ENCODE data around the gene CHDH. TPM values are rescaled to one million over a fixed set of nuclear protein-coding genes. Genes with fewer than 3 reads are reported as not detected.

The CHDH gene
- total and polyA plus RNA-seq, 2 experiments from 2014 or later: 2.3 to 6.6 TPM

- no peak for TF ChIP-seq EZH2 (IDR thresholded peaks at IDR 0.05; ENCODE audit: low read depth, unreplicated experiment)
- TF ChIP-seq REST (IDR thresholded peaks at IDR 0.05; ENCODE audit: unreplicated experiment): no peak
- no peak for TF ChIP-seq EZH2phosphoT487 (IDR thresholded peaks at IDR 0.05; ENCODE audit: unreplicated experiment)
- TF ChIP-seq JUNB (IDR thresholded peaks at IDR 0.05; ENCODE audit: unreplicated experiment): no peak
- TF ChIP-seq NANOG (IDR thresholded peaks at IDR 0.05; ENCODE audit: borderline replicate concordance): no peak
- no peak for TF ChIP-seq ZNF331 (CRISPR knock-in tag; IDR thresholded peaks at IDR 0.05; ENCODE audit: low read depth)
- no peak for TF ChIP-seq ZNF114 (CRISPR knock-in tag; IDR thresholded peaks at IDR 0.05)
Observed at GRCh38 chr3:53850895-53851294, 4.7 kb upstream of the CHDH start (continued).

GRCh38 chr3:53849916-53850315 is 3.7 kb upstream of the CHDH start:
- Histone ChIP-seq H3K4me2 (no peak overlapping the region), H3K27ac (ENCODE audit: low read depth) (no peak overlapping the region), H3K27me3 (ENCODE audit: insufficient read depth) (peaks cover 20% of the 10 kb centered on the region), H3K4me1 (ENCODE audit: insufficient read depth) (peaks cover 6% of the 10 kb centered on the region; the same call in 1 of the 2 replicates), H3K4me3 (no peak overlapping the region), H3K9me2 (ENCODE audit: insufficient read depth) (no peaks in the 10 kb centered on the region), H4K20me1 (replicated peaks; ENCODE audit: insufficient read depth) (no peaks in the 10 kb centered on the region; the same call in 1 of the 2 replicates), H2AFZ (no peak overlapping the region), H3K79me2 (replicated peaks; ENCODE audit: insufficient read depth) (peaks cover 2% of the 10 kb centered on the region; the same call in 1 of the 2 replicates), H3K36me3 (ENCODE audit: insufficient read depth) (no peaks in the 10 kb centered on the region), H3F3A (replicated peaks; ENCODE audit: low read depth) (0 out of 2 replicates have a peak, but pooled peaks cover 5% of the 10 kb centered on the region)
- ATAC-seq (no peak), DNase-seq (ENCODE audit: low spot score) (no peak)
- H3K9me3 Mint-ChIP-seq: no peaks in the 10 kb centered on the region
- peaks cover 15% of the 10 kb centered on the region for H3K27me3 Mint-ChIP-seq (ENCODE audit: insufficient read depth, low read depth, poor library complexity)
- no peak overlapping the region for H3K27ac Mint-ChIP-seq
- no peaks in the 10 kb centered on the region for H3K36me3 Mint-ChIP-seq (ENCODE audit: low read depth)
- H3K4me3 Mint-ChIP-seq: no peak overlapping the region
- peaks cover 3% of the 10 kb centered on the region; the same call in 2 of the 3 replicates for H3K4me1 Mint-ChIP-seq
- TF ChIP-seq ZNF331 (CRISPR knock-in tag; IDR thresholded peaks at IDR 0.05; ENCODE audit: low read depth) (no peak), NANOG (IDR thresholded peaks at IDR 0.05; ENCODE audit: borderline replicate concordance) (no peak), EZH2phosphoT487 (IDR thresholded peaks at IDR 0.05; ENCODE audit: unreplicated experiment) (no peak), REST (IDR thresholded peaks at IDR 0.05; ENCODE audit: unreplicated experiment) (no peak), ETS1 (IDR thresholded peaks at IDR 0.05) (no peak), ZNF114 (CRISPR knock-in tag; IDR thresholded peaks at IDR 0.05) (no peak)
